ENCODE measurements around the gene PLK2.

PLK2 gene

DNA sequence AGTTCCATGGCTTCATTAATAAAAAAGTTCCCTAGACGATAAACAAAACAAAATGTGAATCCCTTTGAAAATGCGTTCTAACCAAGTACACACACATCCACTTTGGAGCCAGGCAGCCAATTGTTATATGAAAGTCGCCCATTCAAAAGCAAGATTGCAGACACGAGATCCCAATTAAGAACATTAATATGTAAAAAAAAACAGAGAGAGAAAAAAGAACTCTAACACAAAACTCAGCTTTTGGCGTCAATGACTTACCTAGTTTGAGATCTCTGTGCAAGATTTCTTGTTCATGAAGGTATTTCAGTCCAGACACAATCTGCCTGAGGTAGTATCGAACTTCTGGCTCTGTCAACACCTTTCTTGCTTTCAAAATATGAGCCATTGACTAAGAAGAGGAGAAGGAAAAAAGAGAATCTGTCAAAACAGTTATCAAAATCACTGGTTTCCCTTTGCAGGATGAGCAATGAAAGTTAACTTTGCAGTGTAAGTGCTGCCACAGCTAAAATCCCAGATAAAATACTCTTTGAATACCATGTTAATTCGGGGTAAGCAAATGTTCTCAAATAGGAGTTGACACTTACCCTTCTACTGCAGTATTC, 1.6 kb downstream of the PLK2 start (continued):
- TF ChIP-seq BACH2 (CRISPR knock-in tag; IDR thresholded peaks at IDR 0.05; ENCODE audit: borderline replicate concordance) (no peak), SNAI2 (CRISPR knock-in tag; IDR thresholded peaks at IDR 0.05) (no peak), OSR1 (CRISPR knock-in tag; IDR thresholded peaks at IDR 0.05) (no peak), ARNTL (CRISPR knock-in tag; IDR thresholded peaks at IDR 0.05; ENCODE audit: borderline replicate concordance, low read depth) (no peak), ZNF8 (CRISPR knock-in tag; IDR thresholded peaks at IDR 0.05) (no peak), ZFP3 (CRISPR knock-in tag; IDR thresholded peaks at IDR 0.05) (no peak), PPARA (CRISPR knock-in tag; IDR thresholded peaks at IDR 0.05; ENCODE audit: borderline replicate concordance) (no peak), ZNF565 (CRISPR knock-in tag; conservative IDR thresholded peaks at IDR 0.05; ENCODE audit: low read depth) (no peak), ESRRG (CRISPR knock-in tag; IDR thresholded peaks at IDR 0.05) (no peak)
- TF ChIP-seq, protein P1, sequence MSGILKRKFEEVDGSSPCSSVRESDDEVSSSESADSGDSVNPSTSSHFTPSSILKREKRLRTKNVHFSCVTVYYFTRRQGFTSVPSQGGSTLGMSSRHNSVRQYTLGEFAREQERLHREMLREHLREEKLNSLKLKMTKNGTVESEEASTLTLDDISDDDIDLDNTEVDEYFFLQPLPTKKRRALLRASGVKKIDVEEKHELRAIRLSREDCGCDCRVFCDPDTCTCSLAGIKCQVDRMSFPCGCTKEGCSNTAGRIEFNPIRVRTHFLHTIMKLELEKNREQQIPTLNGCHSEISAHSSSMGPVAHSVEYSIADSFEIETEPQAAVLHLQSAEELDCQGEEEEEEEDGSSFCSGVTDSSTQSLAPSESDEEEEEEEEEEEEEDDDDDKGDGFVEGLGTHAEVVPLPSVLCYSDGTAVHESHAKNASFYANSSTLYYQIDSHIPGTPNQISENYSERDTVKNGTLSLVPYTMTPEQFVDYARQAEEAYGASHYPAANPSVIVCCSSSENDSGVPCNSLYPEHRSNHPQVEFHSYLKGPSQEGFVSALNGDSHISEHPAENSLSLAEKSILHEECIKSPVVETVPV (CRISPR knock-in tag; IDR thresholded peaks at IDR 0.05), result no peak
- TF ChIP-seq, protein P2, sequence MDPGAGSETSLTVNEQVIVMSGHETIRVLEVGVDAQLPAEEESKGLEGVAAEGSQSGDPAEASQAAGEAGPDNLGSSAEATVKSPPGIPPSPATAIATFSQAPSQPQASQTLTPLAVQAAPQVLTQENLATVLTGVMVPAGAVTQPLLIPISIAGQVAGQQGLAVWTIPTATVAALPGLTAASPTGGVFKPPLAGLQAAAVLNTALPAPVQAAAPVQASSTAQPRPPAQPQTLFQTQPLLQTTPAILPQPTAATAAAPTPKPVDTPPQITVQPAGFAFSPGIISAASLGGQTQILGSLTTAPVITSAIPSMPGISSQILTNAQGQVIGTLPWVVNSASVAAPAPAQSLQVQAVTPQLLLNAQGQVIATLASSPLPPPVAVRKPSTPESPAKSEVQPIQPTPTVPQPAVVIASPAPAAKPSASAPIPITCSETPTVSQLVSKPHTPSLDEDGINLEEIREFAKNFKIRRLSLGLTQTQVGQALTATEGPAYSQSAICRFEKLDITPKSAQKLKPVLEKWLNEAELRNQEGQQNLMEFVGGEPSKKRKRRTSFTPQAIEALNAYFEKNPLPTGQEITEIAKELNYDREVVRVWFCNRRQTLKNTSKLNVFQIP (CRISPR knock-in tag; IDR thresholded peaks at IDR 0.05; ENCODE audit: borderline replicate concordance, low read depth), result no peak

DNA sequence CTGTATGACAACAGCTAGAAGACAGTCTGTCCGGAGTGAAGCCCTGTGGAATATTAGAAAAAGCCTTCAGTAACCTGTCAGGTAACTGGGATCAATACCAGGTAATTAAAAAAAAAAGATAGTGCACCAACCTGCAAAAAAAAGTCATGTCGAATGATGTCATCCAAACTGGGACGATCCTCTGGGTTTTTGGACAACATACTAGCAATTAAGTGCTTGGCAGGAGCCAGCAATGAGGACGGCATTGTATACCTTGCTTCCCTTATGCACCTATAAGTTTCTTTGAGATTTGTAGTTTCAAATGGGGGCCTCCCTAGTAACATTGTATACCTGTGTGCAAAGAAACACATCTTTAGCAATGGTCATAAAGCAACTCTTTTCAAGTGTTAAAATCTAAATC, 2.8 kb downstream of the PLK2 start:
- ATAC-seq, result no peak
- no peak for TF ChIP-seq ZNF565 (CRISPR knock-in tag; conservative IDR thresholded peaks at IDR 0.05; ENCODE audit: low read depth)
- TF ChIP-seq ZFP30 (CRISPR knock-in tag; IDR thresholded peaks at IDR 0.05), result no peak
- no peak for TF ChIP-seq TCF4 (CRISPR knock-in tag; IDR thresholded peaks at IDR 0.05; ENCODE audit: borderline replicate concordance)
- no peak for TF ChIP-seq ZC3H10 (CRISPR knock-in tag; IDR thresholded peaks at IDR 0.05)
- TF ChIP-seq ZNF8 (CRISPR knock-in tag; IDR thresholded peaks at IDR 0.05), result no peak
- TF ChIP-seq, protein P3, sequence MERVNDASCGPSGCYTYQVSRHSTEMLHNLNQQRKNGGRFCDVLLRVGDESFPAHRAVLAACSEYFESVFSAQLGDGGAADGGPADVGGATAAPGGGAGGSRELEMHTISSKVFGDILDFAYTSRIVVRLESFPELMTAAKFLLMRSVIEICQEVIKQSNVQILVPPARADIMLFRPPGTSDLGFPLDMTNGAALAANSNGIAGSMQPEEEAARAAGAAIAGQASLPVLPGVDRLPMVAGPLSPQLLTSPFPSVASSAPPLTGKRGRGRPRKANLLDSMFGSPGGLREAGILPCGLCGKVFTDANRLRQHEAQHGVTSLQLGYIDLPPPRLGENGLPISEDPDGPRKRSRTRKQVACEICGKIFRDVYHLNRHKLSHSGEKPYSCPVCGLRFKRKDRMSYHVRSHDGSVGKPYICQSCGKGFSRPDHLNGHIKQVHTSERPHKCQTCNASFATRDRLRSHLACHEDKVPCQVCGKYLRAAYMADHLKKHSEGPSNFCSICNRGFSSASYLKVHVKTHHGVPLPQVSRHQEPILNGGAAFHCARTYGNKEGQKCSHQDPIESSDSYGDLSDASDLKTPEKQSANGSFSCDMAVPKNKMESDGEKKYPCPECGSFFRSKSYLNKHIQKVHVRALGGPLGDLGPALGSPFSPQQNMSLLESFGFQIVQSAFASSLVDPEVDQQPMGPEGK (CRISPR knock-in tag; IDR thresholded peaks at IDR 0.05; ENCODE audit: borderline replicate concordance), result no peak
- TF ChIP-seq ISL1 (CRISPR knock-in tag; IDR thresholded peaks at IDR 0.05), result no peak
- no peak for TF ChIP-seq RARB (CRISPR knock-in tag; IDR thresholded peaks at IDR 0.05)
- TF ChIP-seq, protein P4, sequence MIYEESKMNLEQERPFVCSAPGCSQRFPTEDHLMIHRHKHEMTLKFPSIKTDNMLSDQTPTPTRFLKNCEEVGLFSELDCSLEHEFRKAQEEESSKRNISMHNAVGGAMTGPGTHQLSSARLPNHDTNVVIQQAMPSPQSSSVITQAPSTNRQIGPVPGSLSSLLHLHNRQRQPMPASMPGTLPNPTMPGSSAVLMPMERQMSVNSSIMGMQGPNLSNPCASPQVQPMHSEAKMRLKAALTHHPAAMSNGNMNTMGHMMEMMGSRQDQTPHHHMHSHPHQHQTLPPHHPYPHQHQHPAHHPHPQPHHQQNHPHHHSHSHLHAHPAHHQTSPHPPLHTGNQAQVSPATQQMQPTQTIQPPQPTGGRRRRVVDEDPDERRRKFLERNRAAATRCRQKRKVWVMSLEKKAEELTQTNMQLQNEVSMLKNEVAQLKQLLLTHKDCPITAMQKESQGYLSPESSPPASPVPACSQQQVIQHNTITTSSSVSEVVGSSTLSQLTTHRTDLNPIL (CRISPR knock-in tag; IDR thresholded peaks at IDR 0.05; ENCODE audit: low read depth), result no peak
- TF ChIP-seq CSDC2 (CRISPR knock-in tag; IDR thresholded peaks at IDR 0.05), result no peak
- TF ChIP-seq TOX (CRISPR knock-in tag; IDR thresholded peaks at IDR 0.05; ENCODE audit: borderline replicate concordance), result no peak
- TF ChIP-seq ZFP3 (CRISPR knock-in tag; IDR thresholded peaks at IDR 0.05), result no peak
- no peak for TF ChIP-seq ESRRG (CRISPR knock-in tag; IDR thresholded peaks at IDR 0.05)
- TF ChIP-seq SNAI2 (CRISPR knock-in tag; IDR thresholded peaks at IDR 0.05), result no peak
- no peak for TF ChIP-seq BACH2 (CRISPR knock-in tag; IDR thresholded peaks at IDR 0.05; ENCODE audit: borderline replicate concordance)

DNA sequence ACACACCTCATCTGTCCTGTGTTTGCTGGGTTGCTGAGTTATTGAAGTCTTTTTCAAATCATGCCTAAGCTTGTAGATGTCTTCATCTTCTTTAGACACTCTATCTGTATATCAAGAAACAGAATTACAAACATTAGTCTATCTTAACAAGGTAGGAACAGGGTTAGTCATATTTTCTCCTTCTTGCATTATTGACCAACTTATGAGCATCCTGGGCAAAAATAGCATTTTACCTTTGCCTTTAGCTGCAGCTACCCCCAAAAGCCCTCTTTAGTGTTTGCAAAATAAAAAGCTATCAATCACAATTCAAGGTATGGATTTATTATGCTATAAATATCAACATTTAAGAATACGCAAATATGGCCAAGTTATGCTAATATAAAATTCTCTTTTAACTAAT, 3.4 kb downstream of the PLK2 start:
- TF ChIP-seq ZNF565 (CRISPR knock-in tag; conservative IDR thresholded peaks at IDR 0.05; ENCODE audit: low read depth), result no peak
- TF ChIP-seq, protein P4 (CRISPR knock-in tag; IDR thresholded peaks at IDR 0.05; ENCODE audit: low read depth), result 0 out of 2 replicates have a peak, but pooled peaks have one; percentile 14
- TF ChIP-seq, protein P1 (CRISPR knock-in tag; IDR thresholded peaks at IDR 0.05), result peak; percentile 93
- TF ChIP-seq ZFP3 (CRISPR knock-in tag; IDR thresholded peaks at IDR 0.05), result no peak
- no peak for TF ChIP-seq CSDC2 (CRISPR knock-in tag; IDR thresholded peaks at IDR 0.05)
- TF ChIP-seq, protein P3 (CRISPR knock-in tag; IDR thresholded peaks at IDR 0.05; ENCODE audit: borderline replicate concordance), result peak; percentile 38; the same call in 1 of the 2 replicates
- no peak for TF ChIP-seq ZNF8 (CRISPR knock-in tag; IDR thresholded peaks at IDR 0.05)
- 0 out of 2 replicates have a peak, but pooled peaks have one; percentile 25 for TF ChIP-seq TCF4 (CRISPR knock-in tag; IDR thresholded peaks at IDR 0.05; ENCODE audit: borderline replicate concordance)
- TF ChIP-seq ZC3H10 (CRISPR knock-in tag; IDR thresholded peaks at IDR 0.05), result 0 out of 2 replicates have a peak, but pooled peaks have one; percentile 2
- TF ChIP-seq ARNTL (CRISPR knock-in tag; IDR thresholded peaks at IDR 0.05; ENCODE audit: borderline replicate concordance, low read depth), result no peak
- TF ChIP-seq, protein P2 (CRISPR knock-in tag; IDR thresholded peaks at IDR 0.05; ENCODE audit: borderline replicate concordance, low read depth), result no peak
- TF ChIP-seq SNAI2 (CRISPR knock-in tag; IDR thresholded peaks at IDR 0.05), result no peak
- ATAC-seq, result no peak
